ENCODE results near the gene ADAMTS18. TPM values are rescaled to one million over a fixed set of nuclear protein-coding genes. Genes with fewer than 3 reads are reported as not detected.

ADAMTS18 gene
- total RNA-seq, 1 donor from 2014 or later: 7.9 TPM

DNA sequence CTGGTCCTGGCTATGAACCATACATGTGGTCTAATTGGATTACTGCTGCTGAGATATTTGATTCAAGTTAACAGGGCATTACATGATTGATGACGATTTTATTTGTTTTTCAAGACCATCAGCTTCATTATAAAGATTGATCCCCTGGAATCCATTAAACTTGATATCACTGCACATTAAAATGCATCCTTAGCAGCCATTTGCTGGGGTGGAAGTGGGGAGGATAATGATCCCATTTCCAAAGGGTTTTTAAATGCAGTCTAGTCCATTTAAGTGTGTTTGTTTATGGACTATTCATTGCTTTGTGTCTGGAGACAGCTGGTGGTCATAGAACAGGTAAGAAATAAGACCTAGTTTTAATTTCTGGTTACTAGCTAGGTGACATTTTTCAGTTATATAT is 40.9 kb downstream of the ADAMTS18 start:
- Mint-ChIP-seq H3K4me1 (ENCODE audit: unreplicated experiment) (peaks cover 24% of the 10 kb centered on the region), H3K27me3 (no peaks in the 10 kb centered on the region), H3K4me3 (no peak overlapping the region), H3K27ac (no peak overlapping the region), H3K36me3 (no peaks in the 10 kb centered on the region), H3K9me3 (peaks cover 5% of the 10 kb centered on the region)
- TF ChIP-seq, protein P1, sequence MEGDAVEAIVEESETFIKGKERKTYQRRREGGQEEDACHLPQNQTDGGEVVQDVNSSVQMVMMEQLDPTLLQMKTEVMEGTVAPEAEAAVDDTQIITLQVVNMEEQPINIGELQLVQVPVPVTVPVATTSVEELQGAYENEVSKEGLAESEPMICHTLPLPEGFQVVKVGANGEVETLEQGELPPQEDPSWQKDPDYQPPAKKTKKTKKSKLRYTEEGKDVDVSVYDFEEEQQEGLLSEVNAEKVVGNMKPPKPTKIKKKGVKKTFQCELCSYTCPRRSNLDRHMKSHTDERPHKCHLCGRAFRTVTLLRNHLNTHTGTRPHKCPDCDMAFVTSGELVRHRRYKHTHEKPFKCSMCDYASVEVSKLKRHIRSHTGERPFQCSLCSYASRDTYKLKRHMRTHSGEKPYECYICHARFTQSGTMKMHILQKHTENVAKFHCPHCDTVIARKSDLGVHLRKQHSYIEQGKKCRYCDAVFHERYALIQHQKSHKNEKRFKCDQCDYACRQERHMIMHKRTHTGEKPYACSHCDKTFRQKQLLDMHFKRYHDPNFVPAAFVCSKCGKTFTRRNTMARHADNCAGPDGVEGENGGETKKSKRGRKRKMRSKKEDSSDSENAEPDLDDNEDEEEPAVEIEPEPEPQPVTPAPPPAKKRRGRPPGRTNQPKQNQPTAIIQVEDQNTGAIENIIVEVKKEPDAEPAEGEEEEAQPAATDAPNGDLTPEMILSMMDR (conservative IDR thresholded peaks at IDR 0.05): no peak
- no peak for DNase-seq (ENCODE audit: extremely low spot score, unreplicated experiment)

DNA sequence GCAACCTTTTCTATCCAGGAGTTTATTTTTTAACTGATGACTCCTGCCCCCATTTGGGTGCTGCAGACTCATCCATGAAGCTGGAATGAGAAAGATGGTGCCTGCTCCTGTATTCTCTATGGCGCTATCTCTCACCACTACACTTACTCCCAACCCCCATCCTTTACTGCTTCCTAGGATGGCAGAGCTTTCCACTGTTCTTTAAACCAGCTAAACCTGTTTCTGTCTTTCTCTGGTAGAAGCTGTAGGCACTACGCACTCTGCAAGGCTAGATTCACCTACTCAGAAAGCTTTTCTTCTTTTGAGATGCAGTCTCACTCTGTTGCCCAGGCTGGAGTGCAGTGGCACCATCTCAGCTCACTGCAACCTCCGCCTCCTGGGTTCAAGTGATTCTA is 47.0 kb downstream of the ADAMTS18 start:
- Mint-ChIP-seq H3K36me3 (peaks cover 3% of the 10 kb centered on the region), H3K27me3 (peaks cover 5% of the 10 kb centered on the region), H3K4me1 (ENCODE audit: unreplicated experiment) (peaks cover 27% of the 10 kb centered on the region), H3K9me3 (peaks cover 5% of the 10 kb centered on the region), H3K4me3 (peak overlapping the region; percentile 2), H3K27ac (peak overlapping the region; percentile 12)
- TF ChIP-seq, protein P1 (conservative IDR thresholded peaks at IDR 0.05): no peak
- DNase-seq (ENCODE audit: extremely low spot score, unreplicated experiment): no peak

DNA sequence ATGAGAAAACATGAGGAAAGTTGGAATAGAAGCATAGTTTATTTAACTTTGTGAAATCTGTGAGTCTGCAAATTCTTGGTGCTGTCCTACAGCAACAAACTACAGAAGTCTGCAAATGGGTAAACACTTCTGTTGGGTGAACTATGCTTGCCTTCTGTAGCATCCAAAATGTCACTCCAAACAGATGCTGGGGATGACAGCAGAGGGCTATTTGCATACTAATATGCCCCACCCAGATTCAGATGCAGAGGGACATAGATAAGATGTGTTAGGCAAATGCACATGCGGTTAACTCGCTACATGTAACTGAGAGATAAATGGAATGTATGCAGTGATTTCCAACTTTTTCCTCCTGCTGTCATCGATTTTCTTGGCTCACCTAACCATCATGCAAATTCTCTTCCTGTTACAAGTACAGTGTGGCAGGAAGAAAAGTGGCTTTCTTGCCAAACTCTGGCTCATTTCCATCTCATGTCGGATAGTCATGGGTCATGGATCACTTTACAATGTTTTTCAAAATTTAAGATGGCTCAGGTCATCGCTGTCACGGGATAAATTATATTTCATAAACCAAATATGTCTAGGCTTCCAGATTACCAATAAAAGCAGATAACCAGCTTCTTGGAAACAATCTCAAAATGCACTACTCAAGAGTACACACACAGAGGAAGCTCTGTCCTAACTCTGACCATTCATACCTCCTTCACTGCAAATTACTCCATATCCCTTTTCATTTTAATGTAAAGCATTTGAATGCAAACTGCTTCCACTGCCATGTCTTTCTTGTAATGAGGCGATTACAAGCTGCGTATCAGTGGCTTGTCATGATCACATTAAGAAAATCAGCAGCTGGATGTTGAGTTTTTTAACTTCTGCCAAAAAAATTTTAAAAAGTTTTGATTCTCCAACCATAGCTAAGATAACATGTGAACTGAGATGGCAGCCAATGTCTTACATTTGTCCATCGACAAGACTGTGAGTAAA is 47.7 kb downstream of the ADAMTS18 start:
- DNase-seq (ENCODE audit: extremely low spot score, unreplicated experiment): no peak
- Mint-ChIP-seq H3K9me3 (no peaks in the 10 kb centered on the region), H3K36me3 (peaks cover 3% of the 10 kb centered on the region), H3K27me3 (peaks cover 5% of the 10 kb centered on the region), H3K27ac (no peak overlapping the region), H3K4me3 (no peak overlapping the region), H3K4me1 (ENCODE audit: unreplicated experiment) (peaks cover 27% of the 10 kb centered on the region)
- TF ChIP-seq, protein P1 (conservative IDR thresholded peaks at IDR 0.05): no peak

DNA sequence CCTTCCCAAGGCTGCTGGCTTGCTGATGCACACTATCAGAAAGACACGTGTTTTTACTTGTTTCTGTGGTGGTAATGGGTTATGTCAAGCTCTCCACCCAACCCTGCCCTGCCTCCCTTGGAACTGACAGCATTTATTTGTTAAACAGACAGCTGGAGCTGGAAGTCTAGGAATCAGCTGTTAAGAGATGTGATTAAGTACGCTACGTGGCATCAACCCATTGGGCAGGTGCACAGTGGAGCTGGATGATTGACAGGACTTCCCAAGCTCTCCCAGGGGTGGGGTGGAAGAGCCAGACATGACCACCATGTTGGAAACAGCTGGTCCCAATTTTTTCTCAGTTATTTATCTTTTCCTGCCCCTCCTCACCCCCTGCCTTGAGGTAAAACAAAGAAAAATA is 49.4 kb downstream of the ADAMTS18 start:
- DNase-seq (ENCODE audit: extremely low spot score, unreplicated experiment): no peak
- Mint-ChIP-seq H3K27me3 (peaks cover 5% of the 10 kb centered on the region), H3K4me1 (ENCODE audit: unreplicated experiment) (peaks cover 23% of the 10 kb centered on the region), H3K9me3 (no peaks in the 10 kb centered on the region), H3K36me3 (peaks cover 3% of the 10 kb centered on the region), H3K27ac (no peak overlapping the region), H3K4me3 (no peak overlapping the region)
- TF ChIP-seq, protein P1 (conservative IDR thresholded peaks at IDR 0.05): no peak

DNA sequence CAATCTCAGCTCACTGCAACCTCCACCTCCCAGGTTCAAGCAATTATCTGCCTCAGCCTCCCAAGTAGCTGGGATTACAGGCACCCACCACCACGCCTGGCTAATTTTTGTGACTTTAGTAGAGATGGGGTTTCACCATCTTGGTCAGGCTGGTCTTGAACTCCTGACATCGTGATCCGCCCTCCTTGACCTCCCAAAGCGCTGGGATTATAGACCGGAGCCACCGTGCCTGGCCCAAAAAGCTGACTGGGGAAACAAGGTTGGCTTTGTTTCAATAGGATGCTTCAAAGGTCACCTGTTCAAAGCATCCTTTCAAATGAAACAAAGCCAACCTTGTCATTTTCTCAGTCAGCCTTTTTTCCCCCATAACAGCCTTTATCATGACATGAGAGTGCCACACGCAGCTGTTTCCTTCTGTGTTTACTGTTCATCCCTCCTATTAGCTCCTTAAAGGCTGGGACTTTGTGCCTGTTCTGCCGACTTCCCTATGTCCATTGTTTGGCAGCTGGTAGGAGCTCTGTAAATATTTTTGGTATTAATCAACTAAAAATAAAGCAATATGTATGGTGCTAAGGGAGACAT is 51.1 kb downstream of the ADAMTS18 start:
- H3K36me3 Mint-ChIP-seq: peaks cover 3% of the 10 kb centered on the region
- no peak for DNase-seq (ENCODE audit: extremely low spot score, unreplicated experiment)
- H3K4me1 Mint-ChIP-seq (ENCODE audit: unreplicated experiment): peaks cover 19% of the 10 kb centered on the region
- peaks cover 5% of the 10 kb centered on the region for H3K27me3 Mint-ChIP-seq
- H3K27ac Mint-ChIP-seq: no peak overlapping the region
- no peak overlapping the region for H3K4me3 Mint-ChIP-seq
- TF ChIP-seq, protein P1 (conservative IDR thresholded peaks at IDR 0.05): no peak
- H3K9me3 Mint-ChIP-seq: no peaks in the 10 kb centered on the region
